Measurements from ENCODE around the gene CDH4.
"Not testable (repeated sequence)": the region's sequence is repeated elsewhere in the genome, so short reads cannot be mapped to it uniquely, and the experiment has no call there.

The CDH4 gene

GRCh38 chr20:61963149-61963548 lies 711.1 kb downstream of the CDH4 start:
- no peak for DNase-seq

- DNase-seq = no peak
These were observed 712.0 kb downstream of the CDH4 start for GRCh38 chr20:61963885-61964674.

- no peak for DNase-seq
These were observed 712.9 kb downstream of the CDH4 start for GRCh38 chr20:61964675-61965605.

- no peak for DNase-seq
These were observed 713.8 kb downstream of the CDH4 start for GRCh38 chr20:61965606-61966491.

- no peak for DNase-seq
These were observed 714.6 kb downstream of the CDH4 start for GRCh38 chr20:61966492-61967244.

GRCh38 chr20:61967300-61967699 lies 715.2 kb downstream of the CDH4 start:
- DNase-seq = no peak

- no peak for DNase-seq
These were observed 716.2 kb downstream of the CDH4 start for GRCh38 chr20:61968036-61968810.

GRCh38 chr20:61968932-61969331 lies 716.9 kb downstream of the CDH4 start:
- no peak for DNase-seq

- no peak for DNase-seq
These were observed 717.7 kb downstream of the CDH4 start for GRCh38 chr20:61969806-61970205.

- no peak for DNase-seq
These were observed 718.3 kb downstream of the CDH4 start for GRCh38 chr20:61970357-61970756.

GRCh38 chr20:61971595-61971994 lies 719.5 kb downstream of the CDH4 start:
- not testable (repeated sequence) for DNase-seq

GRCh38 chr20:61972636-61973508 lies 720.8 kb downstream of the CDH4 start:
- DNase-seq = no peak

- no peak for DNase-seq
These were observed 721.7 kb downstream of the CDH4 start for GRCh38 chr20:61973515-61974356.

GRCh38 chr20:61974357-61974665 lies 722.2 kb downstream of the CDH4 start:
- DNase-seq = no peak

GRCh38 chr20:61975407-61976129 lies 723.5 kb downstream of the CDH4 start:
- DNase-seq = no peak

- DNase-seq = no peak
These were observed 724.2 kb downstream of the CDH4 start for GRCh38 chr20:61976263-61976643.

- no peak for DNase-seq
These were observed 724.8 kb downstream of the CDH4 start for GRCh38 chr20:61976644-61977418.

- DNase-seq = no peak
These were observed 725.3 kb downstream of the CDH4 start for GRCh38 chr20:61977419-61977786.
